Esophagus (tissue), 2 donors: ENCODE measurements around the gene TMEM63B. TPM values are rescaled to one million over a fixed set of nuclear protein-coding genes. Genes with fewer than 3 reads are reported as not detected.

Experiments
- H3K27ac ChIP-seq, 2 donors: one replicate each; pipeline ENCODE4 v1.5.1; 2013; ENCODE audit warnings: low read depth in 2 of 2, mild to moderate bottlenecking in 2 of 2, inconsistent platforms in 1 of 2, low read length in 1 of 2, moderate library complexity in 1 of 2
- H3K27me3 ChIP-seq, 2 donors: one replicate each; pipeline ENCODE4 v1.6.1; 2013; ENCODE audit warnings: low read length in 2 of 2, control low read depth in 1 of 2, mild to moderate bottlenecking in 1 of 2; ENCODE audit not compliant: insufficient read depth in 2 of 2, control insufficient read depth in 1 of 2
- H3K36me3 ChIP-seq, 2 donors: one replicate each; pipeline ENCODE4 v1.6.1; 2013; ENCODE audit warnings: low read length in 1 of 2; ENCODE audit not compliant: control insufficient read depth in 2 of 2, insufficient read depth in 2 of 2
- H3K4me1 ChIP-seq, 2 donors: one replicate each; pipeline ENCODE4 v1.6.1; 2013; ENCODE audit warnings: low read length in 1 of 2; ENCODE audit not compliant: control insufficient read depth in 2 of 2, insufficient read depth in 2 of 2
- H3K4me3 ChIP-seq, 2 donors: one replicate each; pipeline ENCODE4 v1.5.1; 2013; ENCODE audit warnings: low read length in 2 of 2, mild to moderate bottlenecking in 2 of 2, low read depth in 1 of 2, moderate library complexity in 1 of 2
- H3K9me3 ChIP-seq, 2 donors: one replicate each; pipeline ENCODE4 v1.6.1; 2013; ENCODE audit warnings: mild to moderate bottlenecking in 2 of 2, low read depth in 1 of 2, low read length in 1 of 2, moderate library complexity in 1 of 2; ENCODE audit not compliant: control insufficient read depth in 2 of 2, insufficient read depth in 1 of 2
- WGBS, 2 donors: extraction: QIAGEN DNeasy Blood & Tissue Kit; methylation state at CpG; one replicate each; pipeline ENCODE4 v1.1.7; 2013; 5-methylcytosine and 5-hydroxymethylcytosine counted together
- polyA plus RNA-seq, 2 donors: library from polyadenylated mRNA; stranded (reverse); fragments of 200-250 nt; gene quantifications; one replicate each; pipeline ENCODE4 v1.2.3, GENCODE V29; 2013
- donor health status: healthy with polysubstance abuse.
- donor health status: Bipolar disorder and iron deficiency.

Gene TMEM63B
- polyA plus RNA-seq, 2 donors, result 21.6 to 37.9 TPM

DNA sequence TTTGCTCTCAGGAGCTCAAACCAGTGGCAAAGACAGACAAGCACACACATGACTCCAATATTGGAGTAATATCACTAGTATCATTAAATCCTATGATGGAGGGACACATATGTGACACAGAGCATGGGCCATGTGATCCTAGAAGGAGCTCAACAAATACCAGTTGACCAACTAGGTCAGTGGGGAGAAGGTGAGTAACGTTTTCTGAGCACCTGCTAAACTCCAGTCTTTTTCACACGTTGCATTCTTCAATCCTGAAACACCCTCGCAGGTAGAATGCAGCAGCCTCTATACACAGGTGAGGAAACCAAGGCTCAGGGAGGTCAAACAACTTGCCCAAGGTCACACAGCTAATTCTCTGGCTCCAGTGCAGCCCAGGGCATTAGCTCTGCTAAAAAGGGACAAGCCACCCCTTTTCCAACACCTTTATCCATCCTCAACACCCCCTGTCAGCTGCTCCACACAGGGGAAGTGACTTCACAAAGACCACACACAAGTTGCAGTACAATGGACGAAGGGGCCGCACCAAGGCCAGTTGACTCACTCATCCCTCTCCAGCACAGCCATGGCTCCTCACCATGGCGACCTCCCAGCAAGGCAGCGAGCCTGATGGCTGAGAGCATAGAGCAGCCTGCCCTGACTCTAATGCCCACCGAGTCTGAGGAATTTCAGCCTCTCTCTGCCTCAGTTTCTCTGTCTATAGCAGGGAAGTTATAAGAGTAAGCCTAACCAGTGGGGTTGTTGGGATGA lies 35.7 kb downstream of the TMEM63B start:
- no peaks in the 10 kb centered on the region for H3K27me3 ChIP-seq
- H3K9me3 ChIP-seq, result no peaks in the 10 kb centered on the region
- no peaks in the 10 kb centered on the region for H3K36me3 ChIP-seq
- no peak overlapping the region for H3K27ac ChIP-seq
- WGBS, 2 donors, result 78 to 79% methylated on average over 8 of the region's 8 CpGs
- H3K4me1 ChIP-seq, result no peaks in the 10 kb centered on the region
- no peak overlapping the region for H3K4me3 ChIP-seq

DNA sequence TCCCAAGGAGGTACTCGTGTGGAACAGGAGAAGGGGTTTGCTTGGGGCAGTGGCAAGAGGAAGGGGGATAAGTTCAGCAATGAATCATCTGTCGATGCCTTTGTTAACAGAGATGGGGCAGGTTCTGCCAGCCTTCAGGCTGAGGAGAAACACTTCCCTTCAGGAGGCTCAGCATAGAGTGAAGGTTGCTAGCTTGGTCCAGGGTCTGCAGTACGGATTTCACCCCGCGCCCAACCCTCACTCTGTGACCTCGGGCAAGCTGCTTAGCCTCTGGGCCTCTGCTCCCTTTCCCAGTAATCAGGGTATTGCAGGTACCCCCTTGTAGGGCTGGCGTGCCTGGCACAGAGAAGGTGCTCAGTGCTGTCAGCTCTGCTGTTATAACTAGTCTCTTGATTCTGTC lies 38.8 kb downstream of the TMEM63B start:
- H3K9me3 ChIP-seq, result no peaks in the 10 kb centered on the region
- no peaks in the 10 kb centered on the region for H3K27me3 ChIP-seq
- H3K27ac ChIP-seq, result no peak overlapping the region
- H3K36me3 ChIP-seq, result no peaks in the 10 kb centered on the region
- H3K4me3 ChIP-seq, result no peak overlapping the region
- H3K4me1 ChIP-seq, result peaks cover 2% of the 10 kb centered on the region in 2 donors
- 61 to 75% methylated on average over 7 of the region's 7 CpGs for WGBS, 2 donors

DNA sequence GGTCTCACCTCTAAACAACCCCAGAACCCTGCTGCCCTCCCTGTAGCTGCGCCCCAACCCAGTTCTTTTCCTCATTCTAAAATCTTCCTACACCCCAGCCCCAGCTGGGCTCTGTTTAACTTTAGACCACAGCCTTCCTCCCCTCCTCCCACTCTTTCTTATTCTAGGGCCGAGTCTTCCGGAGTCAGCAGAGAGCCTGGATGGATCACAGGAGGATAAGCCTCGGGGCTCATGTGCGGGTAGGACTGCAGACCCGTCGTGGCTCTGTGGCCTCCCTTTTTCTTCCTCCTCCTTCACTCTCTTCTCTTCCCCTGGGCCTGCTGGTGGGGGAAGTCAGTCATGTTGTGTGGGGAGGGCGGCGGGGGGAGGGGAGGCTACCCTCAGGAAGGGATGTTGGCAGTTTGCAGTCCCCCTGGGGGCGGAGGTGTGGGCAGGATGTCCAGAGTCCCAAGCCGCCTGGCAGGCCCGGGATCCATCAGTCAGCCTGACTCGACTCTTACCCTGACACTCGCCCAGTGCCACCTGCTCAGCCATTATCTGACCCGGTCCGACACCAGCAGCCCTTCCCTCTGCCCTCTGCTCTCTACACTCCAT lies 39.3 kb downstream of the TMEM63B start:
- H3K4me1 ChIP-seq, result peaks cover 2% of the 10 kb centered on the region in 2 donors
- H3K9me3 ChIP-seq, result no peaks in the 10 kb centered on the region
- H3K27me3 ChIP-seq, result no peaks in the 10 kb centered on the region
- no peak overlapping the region for H3K4me3 ChIP-seq
- 53% methylated on average over 16 of the region's 16 CpGs for WGBS, 2 donors
- H3K27ac ChIP-seq, result no peak overlapping the region
- H3K36me3 ChIP-seq, result no peaks in the 10 kb centered on the region

DNA sequence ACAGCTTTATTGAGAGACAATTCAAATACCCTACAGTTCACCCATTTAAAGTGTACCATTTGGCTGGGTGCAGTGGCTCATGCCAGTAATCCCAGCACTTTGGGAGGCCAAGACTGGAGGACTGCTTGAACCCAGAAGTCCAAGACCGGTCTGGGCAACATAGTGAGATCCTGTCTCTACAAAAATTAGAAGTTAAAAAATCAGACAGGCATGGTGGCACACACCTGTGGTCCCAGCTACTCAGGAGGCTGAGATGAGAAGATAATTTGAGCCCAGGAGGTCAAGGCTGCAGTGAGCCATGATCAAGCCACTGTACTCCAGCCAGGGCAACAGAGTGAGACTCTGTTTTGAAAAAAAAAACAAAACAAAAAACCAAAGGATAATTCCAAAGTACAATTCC lies 40.2 kb downstream of the TMEM63B start:
- Histone ChIP-seq H3K27ac (no peak overlapping the region), H3K27me3 (no peaks in the 10 kb centered on the region), H3K36me3 (no peaks in the 10 kb centered on the region), H3K4me1 (peaks cover 2% of the 10 kb centered on the region in 2 donors), H3K4me3 (no peak overlapping the region), H3K9me3 (no peaks in the 10 kb centered on the region)
- 96 to 97% methylated on average over 1 of the region's 1 CpG for WGBS, 2 donors

DNA sequence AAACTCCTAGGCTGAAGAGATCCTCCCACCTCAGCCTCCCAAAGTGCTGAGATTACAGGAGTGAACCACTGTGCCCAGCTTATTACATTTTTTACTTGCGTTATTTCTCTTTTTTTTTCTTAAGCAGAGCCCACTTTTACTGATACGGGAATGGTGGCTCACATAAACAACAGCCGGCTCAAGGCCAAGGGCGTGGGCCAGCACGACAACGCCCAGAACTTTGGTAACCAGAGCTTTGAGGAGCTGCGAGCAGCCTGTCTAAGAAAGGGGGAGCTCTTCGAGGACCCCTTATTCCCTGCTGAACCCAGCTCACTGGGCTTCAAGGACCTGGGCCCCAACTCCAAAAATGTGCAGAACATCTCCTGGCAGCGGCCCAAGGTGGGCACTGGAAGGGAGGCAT lies 41.8 kb downstream of the TMEM63B start:
- 38 to 53% methylated on average over 9 of the region's 9 CpGs for WGBS, 2 donors
- Histone ChIP-seq H3K4me1 (peaks cover 2% of the 10 kb centered on the region in 2 donors), H3K27me3 (no peaks in the 10 kb centered on the region), H3K9me3 (no peaks in the 10 kb centered on the region), H3K27ac (no peak overlapping the region), H3K4me3 (no peak overlapping the region), H3K36me3 (no peaks in the 10 kb centered on the region)

DNA sequence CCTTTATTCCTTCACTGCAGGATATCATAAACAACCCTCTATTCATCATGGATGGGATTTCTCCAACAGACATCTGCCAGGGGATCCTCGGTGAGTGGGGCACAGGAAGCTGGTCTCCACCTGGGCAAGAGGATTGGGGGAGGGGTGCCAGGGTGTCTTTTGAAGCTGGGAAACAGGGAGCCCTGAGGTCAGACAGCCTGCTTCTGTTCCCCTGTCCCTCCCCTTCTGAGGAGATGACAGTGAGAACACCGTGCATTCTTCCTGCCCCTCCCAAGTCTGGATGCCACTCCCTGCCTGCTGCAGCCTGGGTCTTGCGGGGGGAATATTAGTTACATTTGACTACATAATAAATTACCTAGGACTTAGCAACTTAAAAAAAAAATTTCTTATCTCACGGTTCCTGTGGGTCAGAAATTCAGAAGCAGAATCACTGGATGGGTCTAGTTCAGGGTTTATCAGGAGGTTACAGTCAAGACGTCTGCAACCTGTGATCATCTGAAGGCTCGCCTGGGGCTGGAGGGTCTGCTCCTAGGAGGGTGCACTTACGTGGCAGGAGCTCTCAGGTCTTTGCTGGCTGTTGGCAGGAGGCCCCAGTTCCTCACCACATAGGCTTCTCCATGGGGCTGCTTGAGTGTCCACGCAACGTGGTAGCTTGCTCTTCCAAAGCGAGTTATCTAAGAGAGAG lies 42.7 kb downstream of the TMEM63B start:
- H3K9me3 ChIP-seq, result no peaks in the 10 kb centered on the region
- WGBS, 2 donors, result 68 to 69% methylated on average over 10 of the region's 10 CpGs

DNA sequence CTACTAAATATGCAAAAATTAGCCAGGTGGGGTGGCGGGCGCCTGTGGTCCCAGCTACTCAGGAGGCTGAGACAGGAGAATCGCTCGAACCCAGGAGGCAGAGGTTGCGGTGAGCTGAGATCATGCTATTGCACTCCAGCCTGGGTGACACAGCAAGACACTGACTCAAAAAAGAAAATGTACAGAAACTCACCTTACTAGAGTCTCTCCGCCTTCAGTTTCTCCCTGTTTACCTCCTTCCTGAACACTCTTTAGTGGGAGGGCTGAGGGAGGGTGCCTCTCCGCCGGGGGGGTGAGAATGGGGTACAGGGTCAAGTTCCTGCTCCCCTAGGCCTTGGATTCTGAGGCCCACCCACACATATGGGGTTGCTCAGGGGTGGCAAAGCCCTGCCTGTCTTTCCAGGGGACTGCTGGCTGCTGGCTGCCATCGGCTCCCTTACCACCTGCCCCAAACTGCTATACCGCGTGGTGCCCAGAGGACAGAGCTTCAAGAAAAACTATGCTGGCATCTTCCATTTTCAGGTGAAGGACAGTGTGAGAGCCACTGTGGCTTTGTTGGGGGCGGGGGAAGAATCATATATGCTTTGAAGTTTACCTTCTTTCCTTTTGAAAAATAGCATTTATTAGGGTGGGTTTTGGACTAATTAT lies 44.7 kb downstream of the TMEM63B start:
- 79 to 82% methylated on average over 12 of the region's 12 CpGs for WGBS, 2 donors
- no peaks in the 10 kb centered on the region for H3K36me3 ChIP-seq
- H3K9me3 ChIP-seq, result no peaks in the 10 kb centered on the region

More for the DNA sequence above, 42.7 kb downstream of the TMEM63B start:
- Histone ChIP-seq H3K4me1 (peaks cover 2% of the 10 kb centered on the region in 2 donors), H3K27ac (no peak overlapping the region), H3K36me3 (no peaks in the 10 kb centered on the region), H3K4me3 (no peak overlapping the region), H3K27me3 (no peaks in the 10 kb centered on the region)

DNA sequence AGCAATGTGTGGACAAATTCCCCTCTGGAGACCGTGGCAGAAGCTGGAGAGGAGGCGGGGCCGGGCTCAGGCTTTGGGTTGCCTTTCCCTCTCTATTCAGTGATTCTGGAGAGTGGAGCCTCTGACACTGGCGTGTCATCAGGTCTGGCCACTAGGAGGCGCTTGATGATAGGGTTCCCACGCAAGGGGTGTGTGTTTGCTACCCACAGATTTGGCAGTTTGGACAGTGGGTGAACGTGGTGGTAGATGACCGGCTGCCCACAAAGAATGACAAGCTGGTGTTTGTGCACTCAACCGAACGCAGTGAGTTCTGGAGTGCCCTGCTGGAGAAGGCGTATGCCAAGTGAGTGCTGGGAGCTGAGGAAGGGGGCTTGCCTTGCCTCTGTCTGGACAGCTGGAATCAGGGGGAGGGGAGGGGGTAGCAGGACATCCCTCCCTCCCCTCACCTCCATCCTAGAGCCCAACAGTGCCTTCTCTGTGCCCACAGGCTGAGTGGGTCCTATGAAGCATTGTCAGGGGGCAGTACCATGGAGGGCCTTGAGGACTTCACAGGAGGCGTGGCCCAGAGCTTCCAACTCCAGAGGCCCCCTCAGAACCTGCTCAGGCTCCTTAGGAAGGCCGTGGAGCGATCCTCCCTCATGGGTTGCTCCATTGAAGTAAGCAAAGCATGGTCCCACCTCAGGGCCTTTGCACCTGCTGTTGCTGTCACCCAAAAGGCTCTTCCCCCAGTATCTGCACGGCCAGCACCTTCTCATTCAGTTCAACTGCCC lies 45.6 kb downstream of the TMEM63B start:
- H3K4me1 ChIP-seq, result peaks cover 2% of the 10 kb centered on the region in 2 donors
- no peaks in the 10 kb centered on the region for H3K9me3 ChIP-seq
- no peaks in the 10 kb centered on the region for H3K36me3 ChIP-seq
- no peak overlapping the region for H3K4me3 ChIP-seq
- WGBS, 2 donors, result 27 to 28% methylated on average over 15 of the region's 15 CpGs
- no peaks in the 10 kb centered on the region for H3K27me3 ChIP-seq
- no peak overlapping the region for H3K27ac ChIP-seq

More for the DNA sequence above, 44.7 kb downstream of the TMEM63B start:
- H3K4me1 ChIP-seq, result peaks cover 2% of the 10 kb centered on the region in 2 donors
- no peak overlapping the region for H3K4me3 ChIP-seq
- H3K27me3 ChIP-seq, result no peaks in the 10 kb centered on the region
- H3K27ac ChIP-seq, result no peak overlapping the region
